Middle frontal gyrus (tissue), 1 donor: ENCODE data around the gene CLRN1.

Experiments used
- DNase-seq: peaks from one replicate; pipeline ENCODE4 v3.0.0-alpha.2; 2015; ENCODE audit warnings: low spot score; ENCODE audit errors: extremely low spot score

Gene CLRN1

GRCh38 chr3:150922611-150923010 lies 49.9 kb downstream of the CLRN1 start:
- DNase-seq = no peak

- no peak for DNase-seq
Measured at GRCh38 chr3:150921209-150921608, 51.3 kb downstream of the CLRN1 start.

DNA sequence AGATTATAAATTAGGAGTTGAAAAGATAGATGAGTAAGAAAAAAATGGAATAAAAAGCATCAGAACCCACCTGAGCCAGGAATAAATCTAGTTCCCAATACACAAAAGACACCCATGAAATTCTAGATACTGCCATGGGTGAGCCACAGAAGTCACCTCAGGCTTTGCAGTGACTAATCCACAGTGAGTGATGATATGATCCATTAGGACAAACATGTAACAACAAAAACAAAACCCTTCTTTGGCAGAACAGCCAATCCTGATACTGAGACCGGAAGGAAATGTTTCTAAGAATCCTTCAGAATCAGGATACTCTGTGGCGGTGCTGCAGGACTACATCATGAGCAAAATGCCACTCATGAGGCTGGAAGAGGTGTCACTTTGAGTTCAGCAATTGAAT lies 52.3 kb downstream of the CLRN1 start:
- no peak for DNase-seq

DNA sequence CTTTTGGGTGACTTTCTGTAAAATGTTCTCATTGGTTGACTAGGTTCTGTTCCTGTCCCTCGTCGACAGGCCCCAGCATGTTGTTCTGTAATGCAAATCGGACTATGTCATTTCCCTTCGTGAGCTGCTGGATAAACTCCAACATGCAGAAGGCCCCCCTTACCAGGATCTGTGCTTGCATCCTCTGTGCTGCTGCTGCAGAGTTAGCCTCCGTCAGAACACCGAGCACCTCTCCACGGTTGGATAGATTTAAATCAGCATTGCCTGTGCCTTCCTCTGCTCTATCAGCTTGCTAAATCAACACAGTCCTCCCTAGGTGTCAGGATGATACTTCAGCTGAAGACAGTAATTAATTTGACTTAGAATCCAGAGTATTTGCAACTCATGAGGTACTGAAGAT lies 54.6 kb downstream of the CLRN1 start:
- no peak for DNase-seq

GRCh38 chr3:150913133-150913922 lies 59.2 kb downstream of the CLRN1 start:
- no peak for DNase-seq

GRCh38 chr3:150912501-150912900 lies 60.0 kb downstream of the CLRN1 start:
- DNase-seq = no peak

DNA sequence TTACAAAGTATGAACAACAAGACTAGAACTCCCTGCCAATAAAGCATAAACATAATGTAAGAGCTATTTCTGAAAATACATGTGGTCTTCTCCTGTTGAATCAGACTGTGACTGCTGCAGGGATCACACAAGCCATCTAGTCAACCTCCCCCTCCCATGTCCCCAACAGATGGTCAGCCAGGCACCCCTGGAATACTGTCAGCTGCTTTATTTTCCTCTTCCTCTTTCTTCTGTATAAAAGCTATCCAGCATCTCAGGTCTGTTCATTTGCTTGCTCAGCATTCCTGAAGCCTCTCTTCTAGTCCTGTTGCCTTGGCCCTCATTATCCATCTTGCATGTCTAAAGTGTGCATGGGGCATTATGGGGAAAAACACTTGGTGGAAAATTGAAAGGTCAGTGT lies 60.8 kb downstream of the CLRN1 start:
- no peak for DNase-seq

DNA sequence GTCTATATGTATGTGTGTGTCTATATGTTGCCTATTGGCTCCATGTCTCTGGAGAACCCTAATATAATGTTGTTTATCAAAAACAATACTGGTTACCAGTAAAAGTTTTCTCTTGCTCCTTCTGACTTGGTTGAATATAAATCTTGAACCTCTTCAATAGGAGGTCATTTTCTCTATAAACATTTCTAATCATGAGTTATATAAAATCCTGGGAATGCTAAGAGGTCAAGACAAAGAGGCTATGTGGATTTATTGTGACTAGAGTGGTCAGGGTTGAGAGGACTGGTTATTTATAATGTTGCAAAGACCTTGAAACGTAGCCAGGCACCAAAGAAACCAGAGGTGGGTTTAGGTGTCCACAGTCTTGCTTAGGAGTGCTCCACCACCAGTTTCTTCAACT lies 66.1 kb downstream of the CLRN1 start:
- DNase-seq = no peak

DNA sequence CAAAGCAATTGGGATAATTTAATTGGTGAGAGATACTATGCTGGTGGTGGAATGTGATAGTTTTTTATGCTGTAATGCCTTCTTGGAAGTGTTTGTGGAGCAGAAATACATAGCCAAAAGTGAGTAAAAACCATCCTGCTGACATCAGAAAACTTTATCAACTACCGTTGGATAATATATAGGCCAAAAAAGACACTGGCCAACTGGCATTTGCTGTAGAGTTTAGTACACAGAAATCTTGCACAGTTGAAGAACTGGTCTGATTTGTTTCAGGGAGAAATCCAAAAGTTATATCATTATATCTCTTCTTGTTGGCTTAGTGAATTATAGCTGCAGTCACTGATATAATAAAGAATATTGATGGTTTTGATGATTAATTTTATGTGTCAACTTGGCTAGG lies 66.8 kb downstream of the CLRN1 start:
- DNase-seq = no peak

- no peak for DNase-seq
Measured at GRCh38 chr3:150905339-150905738, 67.2 kb downstream of the CLRN1 start, which contains the start of gene MINDY4B. Gene MINDY4B, minus strand, starts transcription at chr3:150905439. Its CDS starts 0 bp downstream, at chr3:150905439.

DNA sequence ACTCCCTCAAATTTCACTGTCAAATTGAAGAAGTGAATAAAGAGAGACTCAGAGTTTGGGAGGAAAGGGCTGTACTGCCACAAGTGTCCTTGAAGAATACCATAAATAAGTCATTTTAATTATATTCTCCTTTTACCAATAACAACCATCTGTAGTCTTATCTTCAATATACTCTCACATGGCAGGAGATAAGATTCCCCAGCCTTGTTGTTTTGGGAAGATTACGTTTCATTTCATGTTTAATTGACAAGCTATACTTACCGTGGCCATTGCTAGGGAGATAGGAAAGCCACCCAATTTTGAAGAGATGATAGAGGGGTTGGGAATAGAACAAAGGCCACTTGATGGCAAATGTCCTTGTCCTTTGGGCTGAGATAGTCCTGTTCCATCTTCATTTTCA lies 69.5 kb downstream of the CLRN1 start:
- no peak for DNase-seq

DNA sequence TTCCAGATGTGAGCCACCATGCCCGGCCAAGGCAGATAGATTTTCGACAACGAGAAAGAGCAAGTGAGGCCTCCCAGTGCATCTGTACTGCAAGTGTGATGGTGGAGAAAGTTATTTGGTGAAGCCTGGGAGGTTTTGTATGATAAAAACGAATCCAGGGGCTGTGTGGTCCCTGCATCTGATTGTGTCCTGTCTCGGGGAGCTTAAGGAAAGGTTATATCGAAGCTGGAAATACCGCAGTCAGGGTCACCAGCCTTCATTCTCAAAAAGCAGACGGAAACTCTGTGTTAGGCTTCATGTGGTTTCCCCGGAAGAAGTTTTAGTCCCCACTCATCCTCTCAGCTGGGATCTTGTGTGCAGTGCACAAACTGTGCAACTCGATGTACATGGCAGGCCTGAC lies 70.7 kb downstream of the CLRN1 start:
- no peak for DNase-seq

DNA sequence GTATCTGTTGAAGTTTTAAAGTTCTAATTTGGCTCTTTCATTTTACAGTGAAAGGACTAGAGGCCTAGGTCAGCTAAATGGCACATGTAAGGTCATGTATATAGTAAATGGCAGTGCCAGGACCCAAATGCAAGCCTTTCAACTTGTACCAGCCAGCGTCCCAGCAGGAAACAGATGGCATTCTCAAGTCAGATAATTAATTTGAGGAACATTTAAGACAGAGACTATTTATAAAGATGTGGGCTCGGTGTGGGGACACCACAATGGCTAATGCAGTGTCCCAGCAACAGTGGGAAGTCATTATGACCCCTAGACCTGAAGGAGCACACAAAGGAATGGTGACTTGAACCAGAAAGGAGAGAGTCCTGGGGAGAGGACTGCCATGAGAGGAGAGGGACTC lies 73.4 kb downstream of the CLRN1 start:
- DNase-seq = no peak

DNA sequence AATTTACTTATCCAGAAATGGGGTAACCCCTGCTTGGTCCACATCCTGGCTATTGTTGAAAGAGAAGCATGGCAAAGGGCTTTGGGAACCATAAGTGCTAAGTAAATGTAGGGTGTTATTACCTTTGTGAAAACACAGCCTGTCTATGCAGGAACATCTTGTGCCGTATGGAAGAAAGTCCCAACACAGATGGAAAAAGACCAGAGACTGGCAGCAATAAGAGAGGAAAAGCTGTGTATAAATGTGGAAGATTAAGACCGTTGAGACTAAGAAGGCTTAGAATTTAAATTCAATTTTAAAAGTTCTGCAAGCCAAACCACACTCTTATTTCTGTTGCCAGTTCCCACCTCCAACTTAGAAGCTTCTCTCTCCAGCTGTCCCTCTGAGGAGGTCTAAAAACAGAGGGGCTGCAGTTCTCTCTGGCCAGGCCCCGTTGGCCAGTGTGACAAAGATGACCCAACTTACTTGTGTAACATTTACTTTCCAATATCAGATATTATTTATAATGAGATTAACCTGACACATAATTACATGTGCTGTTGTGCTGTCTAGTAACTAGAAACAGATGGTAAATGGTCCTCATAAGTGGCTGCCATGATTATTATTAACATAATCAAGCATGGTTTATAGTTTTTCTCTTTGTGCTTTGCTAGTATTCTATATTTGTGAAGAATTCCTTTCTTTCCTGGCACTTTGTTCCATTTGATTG lies 74.3 kb downstream of the CLRN1 start:
- DNase-seq = no peak

- DNase-seq = no peak
Measured at GRCh38 chr3:150897592-150897991, 74.9 kb downstream of the CLRN1 start.

GRCh38 chr3:150890831-150891230 lies 81.7 kb downstream of the CLRN1 start:
- no peak for DNase-seq

DNA sequence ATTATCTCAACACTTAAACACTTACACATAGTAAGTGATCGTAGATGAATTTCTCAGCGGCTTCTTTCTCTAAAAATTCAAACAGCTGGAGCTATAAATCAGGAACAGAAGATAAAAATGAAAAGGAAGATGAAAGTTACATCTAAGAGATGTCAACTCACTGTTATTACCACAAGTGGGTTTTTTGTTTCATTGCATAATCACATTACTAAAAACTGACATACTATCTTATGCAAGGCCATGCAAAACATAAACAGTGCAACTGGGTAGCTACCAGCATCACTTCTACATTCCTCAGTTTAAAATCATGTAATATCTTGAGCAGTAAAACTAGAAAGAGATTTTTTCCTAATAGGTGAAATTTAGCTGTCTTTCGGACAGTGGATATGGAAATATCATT lies 82.2 kb downstream of the CLRN1 start:
- no peak for DNase-seq

DNA sequence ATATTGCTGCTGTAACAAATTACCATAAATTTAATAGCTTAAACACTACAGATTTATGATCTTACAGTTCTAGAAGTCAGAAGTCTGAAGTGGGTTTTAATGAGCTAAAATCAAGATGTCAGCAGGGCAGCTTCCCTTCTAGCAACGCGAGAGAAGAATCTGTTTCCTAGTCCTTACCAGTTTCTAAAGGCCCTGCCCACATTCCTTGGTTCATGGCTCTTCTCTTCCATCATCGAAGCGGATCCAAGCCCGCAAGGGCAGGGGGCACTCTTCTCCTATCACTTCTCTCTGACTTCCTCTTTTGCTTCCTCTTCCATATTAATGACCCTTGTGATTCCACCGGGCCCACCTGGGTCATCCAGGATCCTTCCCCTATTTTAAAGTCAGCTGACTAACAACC lies 83.4 kb downstream of the CLRN1 start:
- no peak for DNase-seq

GRCh38 chr3:150887031-150887430 lies 85.5 kb downstream of the CLRN1 start:
- DNase-seq = no peak

- DNase-seq = no peak
Measured at GRCh38 chr3:150885535-150885934, 87.0 kb downstream of the CLRN1 start.

- DNase-seq = no peak
Measured at GRCh38 chr3:150878996-150879575, 93.4 kb downstream of the CLRN1 start.

DNA sequence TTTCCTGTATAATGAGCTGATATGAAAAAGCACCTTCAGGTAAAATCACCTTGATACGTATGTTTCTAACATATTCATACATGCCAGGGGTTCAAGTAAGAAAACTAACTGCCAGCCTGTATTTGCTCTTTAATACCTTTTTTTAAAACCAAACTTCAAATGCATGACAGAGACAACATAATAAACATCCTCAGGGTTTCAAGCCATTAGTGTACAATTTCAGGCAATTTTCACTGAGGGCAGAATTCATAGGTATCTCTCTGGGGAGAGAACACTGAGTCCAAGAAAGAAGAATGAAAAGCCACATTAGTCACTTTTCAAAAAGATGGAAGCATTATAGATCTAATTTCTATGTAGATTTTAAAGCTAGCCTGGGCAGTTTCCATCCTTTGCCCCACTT lies 94.2 kb downstream of the CLRN1 start:
- no peak for DNase-seq

GRCh38 chr3:150877303-150877702 lies 95.2 kb downstream of the CLRN1 start:
- no peak for DNase-seq
